ENCODE results near the gene VPS41. TPM values are rescaled to one million over a fixed set of nuclear protein-coding genes. Genes with fewer than 3 reads are reported as not detected.

Gene VPS41
- total RNA-seq, 1 donor from 2014 or later: 91.8 TPM

DNA sequence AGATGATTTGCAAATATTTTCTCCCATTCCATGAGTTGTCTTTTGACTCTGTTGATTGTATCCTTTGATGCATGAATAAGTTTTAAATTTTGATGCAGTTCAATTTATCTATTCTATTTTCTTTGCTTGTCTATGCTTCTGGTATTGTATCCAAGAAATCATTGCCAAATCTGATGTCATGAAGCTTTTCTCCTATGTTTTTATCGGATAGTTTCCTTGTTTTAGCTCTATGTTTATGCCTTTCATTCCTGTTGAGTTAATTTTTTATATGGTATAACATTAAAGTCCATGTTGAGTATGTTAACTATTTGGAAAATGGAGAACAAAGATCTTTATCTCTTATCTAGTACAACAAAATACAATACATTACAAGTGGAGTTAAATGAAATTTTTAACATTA is 27.6 kb upstream of the VPS41 start:
- ATAC-seq (ENCODE audit: low read depth) (no peak), DNase-seq (no peak)
- Mint-ChIP-seq H3K4me3 (no peak overlapping the region), H3K27ac (no peak overlapping the region), H3K27me3 (peaks cover 3% of the 10 kb centered on the region), H3K36me3 (ENCODE audit: low read depth) (no peaks in the 10 kb centered on the region), H3K4me1 (no peaks in the 10 kb centered on the region), H3K9me3 (no peaks in the 10 kb centered on the region)
- POLR2A ChIA-PET: no interaction called here
- CTCF ChIA-PET: no interaction called here
- intact Hi-C loops (cut with micrococcal nuclease): no loop called here
- TF ChIP-seq, protein P1, sequence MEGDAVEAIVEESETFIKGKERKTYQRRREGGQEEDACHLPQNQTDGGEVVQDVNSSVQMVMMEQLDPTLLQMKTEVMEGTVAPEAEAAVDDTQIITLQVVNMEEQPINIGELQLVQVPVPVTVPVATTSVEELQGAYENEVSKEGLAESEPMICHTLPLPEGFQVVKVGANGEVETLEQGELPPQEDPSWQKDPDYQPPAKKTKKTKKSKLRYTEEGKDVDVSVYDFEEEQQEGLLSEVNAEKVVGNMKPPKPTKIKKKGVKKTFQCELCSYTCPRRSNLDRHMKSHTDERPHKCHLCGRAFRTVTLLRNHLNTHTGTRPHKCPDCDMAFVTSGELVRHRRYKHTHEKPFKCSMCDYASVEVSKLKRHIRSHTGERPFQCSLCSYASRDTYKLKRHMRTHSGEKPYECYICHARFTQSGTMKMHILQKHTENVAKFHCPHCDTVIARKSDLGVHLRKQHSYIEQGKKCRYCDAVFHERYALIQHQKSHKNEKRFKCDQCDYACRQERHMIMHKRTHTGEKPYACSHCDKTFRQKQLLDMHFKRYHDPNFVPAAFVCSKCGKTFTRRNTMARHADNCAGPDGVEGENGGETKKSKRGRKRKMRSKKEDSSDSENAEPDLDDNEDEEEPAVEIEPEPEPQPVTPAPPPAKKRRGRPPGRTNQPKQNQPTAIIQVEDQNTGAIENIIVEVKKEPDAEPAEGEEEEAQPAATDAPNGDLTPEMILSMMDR (IDR thresholded peaks at IDR 0.05): no peak

DNA sequence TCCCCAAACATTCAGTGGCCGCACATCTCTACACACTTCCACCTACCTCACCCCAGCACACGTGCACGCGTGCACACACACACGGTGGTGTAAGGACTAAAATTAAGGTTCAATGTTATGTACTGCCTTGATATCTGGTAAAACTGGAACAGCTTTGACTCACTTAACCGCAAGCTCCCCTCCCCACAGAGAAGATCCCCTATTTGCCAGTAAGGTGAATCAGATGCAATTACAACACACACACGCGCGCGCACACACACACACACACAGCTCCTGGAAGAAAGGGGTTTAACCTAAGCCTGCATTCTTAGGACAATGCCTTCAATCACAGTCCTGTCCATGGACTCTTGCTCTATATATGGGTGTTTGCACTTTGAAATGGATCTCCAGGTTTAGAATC is 25.5 kb upstream of the VPS41 start:
- no peaks in the 10 kb centered on the region for H3K36me3 Mint-ChIP-seq (ENCODE audit: low read depth)
- peaks cover 3% of the 10 kb centered on the region for H3K27me3 Mint-ChIP-seq
- intact Hi-C loops (cut with micrococcal nuclease): no loop called here
- H3K27ac Mint-ChIP-seq: no peak overlapping the region
- DNase-seq (no peak), ATAC-seq (ENCODE audit: low read depth) (no peak)
- no peaks in the 10 kb centered on the region for H3K4me1 Mint-ChIP-seq
- no peak overlapping the region for H3K4me3 Mint-ChIP-seq
- TF ChIP-seq, protein P1 (IDR thresholded peaks at IDR 0.05): no peak
- H3K9me3 Mint-ChIP-seq: no peaks in the 10 kb centered on the region
- ChIA-PET CTCF (no interaction called here), POLR2A (no interaction called here)

DNA sequence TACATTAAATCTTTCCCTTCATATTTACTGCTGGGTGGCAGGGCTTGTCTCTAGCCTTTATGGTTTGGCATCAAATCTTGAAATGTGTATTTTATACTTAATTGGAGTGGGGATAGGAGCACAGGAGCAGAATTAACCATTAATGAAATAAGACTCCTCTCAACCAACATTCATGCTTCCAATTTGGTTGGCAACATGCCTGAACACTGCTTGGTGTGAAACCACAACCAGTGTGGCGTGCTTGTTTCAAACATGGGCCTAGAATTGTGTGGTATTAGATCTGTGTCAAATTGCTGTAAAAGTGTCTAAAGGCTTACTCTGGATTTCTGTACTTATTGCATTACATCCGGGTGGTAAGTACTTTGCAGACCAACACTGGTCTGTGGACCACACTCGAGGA is 25.1 kb upstream of the VPS41 start:
- no peak overlapping the region for H3K4me3 Mint-ChIP-seq
- peaks cover 3% of the 10 kb centered on the region for H3K27me3 Mint-ChIP-seq
- H3K4me1 Mint-ChIP-seq: no peaks in the 10 kb centered on the region
- CTCF ChIA-PET: no interaction called here
- intact Hi-C loops (cut with micrococcal nuclease): no loop called here
- TF ChIP-seq, protein P1 (IDR thresholded peaks at IDR 0.05): no peak
- DNase-seq: no peak
- H3K27ac Mint-ChIP-seq: no peak overlapping the region
- no peaks in the 10 kb centered on the region for H3K9me3 Mint-ChIP-seq
- POLR2A ChIA-PET: no interaction called here
- no peak for ATAC-seq (ENCODE audit: low read depth)
- no peaks in the 10 kb centered on the region for H3K36me3 Mint-ChIP-seq (ENCODE audit: low read depth)

DNA sequence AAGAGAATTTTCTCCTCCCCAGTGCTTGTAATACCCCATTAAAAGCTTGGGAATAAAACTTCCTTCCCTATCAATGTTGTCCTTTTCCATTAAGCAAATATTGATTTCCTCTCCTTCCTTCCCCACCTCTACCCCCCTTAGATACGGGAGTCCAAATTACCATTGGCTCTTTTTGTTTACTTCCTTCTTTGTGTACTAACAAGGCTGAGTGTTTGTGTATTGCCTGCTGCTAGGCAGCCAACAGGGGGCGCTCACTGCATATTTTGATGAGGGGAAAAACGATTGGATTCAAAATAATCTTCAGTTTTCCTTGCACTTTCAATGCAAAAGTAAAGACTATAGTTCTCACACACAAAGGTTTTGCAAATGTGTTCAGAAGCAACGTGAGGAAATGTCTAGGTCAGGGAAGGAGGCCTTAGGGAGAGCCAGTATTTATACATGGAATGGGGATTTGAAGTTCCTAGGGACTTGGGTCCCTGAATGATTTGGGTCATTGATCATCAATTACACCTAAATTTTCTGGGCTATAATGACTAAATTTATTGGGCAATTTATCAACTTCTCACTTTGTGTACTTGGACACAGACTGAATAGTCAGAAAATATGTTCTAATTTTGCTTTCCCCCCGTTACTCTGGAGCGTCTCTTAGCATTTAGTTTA is 23.6 kb upstream of the VPS41 start:
- intact Hi-C loops (cut with micrococcal nuclease): loop anchor here (1.0 to 2.0 kb wide), 2 partner anchors 533 to 586 kb away; no protein-coding TSS in a partner anchor
- Mint-ChIP-seq H3K27ac (no peak overlapping the region), H3K27me3 (peaks cover 3% of the 10 kb centered on the region), H3K4me1 (no peaks in the 10 kb centered on the region), H3K36me3 (ENCODE audit: low read depth) (no peaks in the 10 kb centered on the region), H3K9me3 (no peaks in the 10 kb centered on the region), H3K4me3 (no peak overlapping the region)
- DNase-seq (no peak), ATAC-seq (ENCODE audit: low read depth) (no peak)
- TF ChIP-seq, protein P1 (IDR thresholded peaks at IDR 0.05): peak; percentile 55
- CTCF ChIA-PET: interaction anchor here (0.8 kb wide), 1 partner anchor 135 kb away, joined by 3 read pairs; no protein-coding TSS in a partner anchor
- POLR2A ChIA-PET: no interaction called here

DNA sequence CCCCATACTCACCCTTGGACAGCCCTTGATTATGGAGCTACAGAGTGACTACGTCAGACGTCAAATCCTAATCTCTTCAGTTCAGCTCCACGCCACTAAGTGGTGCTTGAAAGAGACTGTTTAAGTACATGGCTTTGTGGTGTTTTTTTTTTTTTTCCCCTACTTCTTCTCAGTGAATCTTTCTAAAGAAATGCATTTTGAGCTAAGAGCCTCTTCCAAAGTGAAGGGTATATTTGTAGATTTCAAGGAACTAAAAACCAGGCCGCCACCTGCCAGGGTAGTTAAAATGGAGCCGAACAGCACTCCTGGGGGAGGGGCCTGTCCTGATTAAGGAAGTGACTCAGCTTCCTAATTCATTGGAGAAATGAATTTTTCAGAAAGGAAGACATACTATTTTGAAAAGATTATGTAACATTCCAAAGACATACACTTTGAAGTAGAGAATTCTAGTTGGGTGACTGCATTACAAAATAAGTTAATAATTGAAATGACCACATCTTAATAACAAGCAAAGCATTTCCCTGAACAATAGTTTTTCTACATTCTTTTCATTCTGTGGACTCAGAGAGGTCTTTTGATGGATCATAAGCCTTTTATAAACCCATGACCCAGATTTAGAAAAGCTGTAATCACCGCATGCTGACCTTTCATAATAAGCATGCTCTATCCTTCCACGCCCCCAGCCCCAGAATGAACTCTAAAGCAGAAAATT is 20.6 kb upstream of the VPS41 start:
- intact Hi-C loops (cut with micrococcal nuclease): no loop called here
- ATAC-seq (ENCODE audit: low read depth) (no peak), DNase-seq (no peak)
- no peaks in the 10 kb centered on the region for H3K4me1 Mint-ChIP-seq
- H3K27me3 Mint-ChIP-seq: peaks cover 6% of the 10 kb centered on the region
- CTCF ChIA-PET: no interaction called here
- no peak overlapping the region for H3K27ac Mint-ChIP-seq
- no peak overlapping the region for H3K4me3 Mint-ChIP-seq
- TF ChIP-seq, protein P1 (IDR thresholded peaks at IDR 0.05): no peak
- no peaks in the 10 kb centered on the region for H3K36me3 Mint-ChIP-seq (ENCODE audit: low read depth)
- H3K9me3 Mint-ChIP-seq: no peaks in the 10 kb centered on the region
- POLR2A ChIA-PET: no interaction called here

Data from activated B cell treated with CpG ODN at 0.5 μM for 24 hours (primary cell).